Caco-2 (cell line): ENCODE data around the gene SBNO2. TPM values are rescaled to one million over a fixed set of nuclear protein-coding genes. Genes with fewer than 3 reads are reported as not detected.

ENCODE experiments used
- BruUV-seq: library from RNA; stranded (reverse); fragments of 400-500 nt; replicated peaks from 2 replicates; lab custom pipeline; 2021; lab: Mats Ljungman, UMichigan
- CTCF ChIA-PET: fragments of 300-600 bp; sonication (Branson Sonifier 250); formaldehyde crosslinking; loops from one replicate; lab custom pipeline; 2022; ENCODE audit warnings: antibody characterized with exemption; lab: Charles Lee
- POLR2A ChIA-PET: fragments of 300-600 bp; sonication (Branson Sonifier 250); formaldehyde crosslinking; loops from one replicate; lab custom pipeline; 2022; ENCODE audit warnings: antibody characterized with exemption; lab: Charles Lee
- DNase-seq, 2 experiments: peaks; one replicate each; pipeline versions ENCODE4 v3.0.0 to v3.0.0-alpha.2; 2020 to 2022
- H3K27me3 ChIP-seq: replicated peaks from 2 replicates; pipeline ENCODE4 v1.6.0; 2011; ENCODE audit warnings: low read length; ENCODE audit not compliant: control insufficient read depth, insufficient read depth
- H3K36me3 ChIP-seq: 2 replicates; pipeline ENCODE4 v1.5.1; 2011; ENCODE audit warnings: low read length; ENCODE audit not compliant: control insufficient read depth, insufficient read depth
- H3K4me1 ChIP-seq: fragments of 250-450 bp; sonication (Bioruptor Pico); 2 replicates; pipeline ENCODE4 v1.5.1; 2020; ENCODE audit warnings: mild to moderate bottlenecking
- H3K4me3 ChIP-seq: 2 replicates; pipeline ENCODE4 v1.5.1; 2011; ENCODE audit warnings: low read depth, mild to moderate bottlenecking, control low read depth, low read length
- H3K9me3 ChIP-seq: fragments of 250-450 bp; sonication (Bioruptor Pico); 2 replicates; pipeline ENCODE4 v1.5.1; 2020; ENCODE audit warnings: mild to moderate bottlenecking, moderate library complexity
- H3K27ac Mint-ChIP-seq: one replicate; pipeline ENCODE4 v1.8.0; 2022; ENCODE audit warnings: mixed read lengths; ENCODE audit not compliant: unreplicated experiment
- H3K27me3 Mint-ChIP-seq: one replicate; pipeline ENCODE4 v1.8.0; 2022; ENCODE audit warnings: mixed read lengths; ENCODE audit not compliant: insufficient read depth, unreplicated experiment
- H3K36me3 Mint-ChIP-seq: one replicate; pipeline ENCODE4 v1.8.0; 2022; ENCODE audit warnings: mild to moderate bottlenecking, mixed read lengths; ENCODE audit not compliant: insufficient read depth, unreplicated experiment
- H3K4me1 Mint-ChIP-seq: one replicate; pipeline ENCODE4 v1.8.0; 2022; ENCODE audit warnings: low read depth, mixed read lengths; ENCODE audit not compliant: unreplicated experiment
- H3K4me3 Mint-ChIP-seq: one replicate; pipeline ENCODE4 v1.8.0; 2022; ENCODE audit warnings: mild to moderate bottlenecking, moderate library complexity, mixed read lengths; ENCODE audit not compliant: unreplicated experiment
- H3K9me3 Mint-ChIP-seq: one replicate; pipeline ENCODE4 v1.8.0; 2022; ENCODE audit warnings: mixed read lengths; ENCODE audit not compliant: unreplicated experiment
- intact Hi-C: fragments of 100-400 bp; cut with micrococcal nuclease; formaldehyde crosslinking; loops from one replicate; pipeline ENCODE4 v1.10.0; 2022; ENCODE audit not compliant: unreplicated experiment
- total RNA-seq: library from RNA; stranded (reverse); gene quantifications from 2 replicates; pipeline ENCODE4 v1.2.3, GENCODE V29; 2022
- TF ChIP-seq, protein P1 (sequence below), 2 experiments: fragments of 200-600 bp in 1 of 2; IDR thresholded peaks; 1 replicate in 1 of 2; 2 replicates in 1 of 2; pipeline versions ENCODE4 v1.5.1 to v1.8.0; 2011 to 2022; ENCODE audit warnings: antibody characterized with exemption in 1 of 2, control low read depth in 1 of 2, inconsistent platforms in 1 of 2, low read depth in 1 of 2, low read length in 1 of 2, mild to moderate bottlenecking in 1 of 2, moderate library complexity in 1 of 2; ENCODE audit not compliant: insufficient read depth in 1 of 2, severe bottlenecking in 1 of 2, unreplicated experiment in 1 of 2

SBNO2 gene
- total RNA-seq, 1 experiment from 2014 or later = 41.2 TPM

DNA sequence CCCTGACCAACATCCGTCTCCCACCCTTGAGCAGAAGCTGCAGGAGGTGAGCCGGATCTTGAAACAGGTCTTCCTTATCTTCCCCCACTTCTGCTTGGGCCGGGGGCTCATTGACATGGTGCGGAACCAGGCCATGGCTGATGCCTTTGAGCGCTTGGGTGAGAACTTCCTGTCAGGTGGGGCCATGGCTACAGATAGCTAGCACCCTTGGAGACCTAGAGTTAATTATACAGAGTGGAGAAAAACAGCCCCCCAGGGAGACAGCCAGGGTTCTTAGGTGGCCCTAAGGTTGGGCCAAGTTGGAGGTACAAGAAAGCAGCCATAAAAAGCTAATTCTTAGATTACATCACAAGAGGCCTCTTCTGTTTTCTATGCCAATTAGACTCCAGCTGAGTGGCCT lies 116.0 kb downstream of the SBNO2 start:
- H3K36me3 Mint-ChIP-seq = peaks cover 15% of the 10 kb centered on the region
- H3K9me3 ChIP-seq = no peaks in the 10 kb centered on the region
- TF ChIP-seq, protein P1, sequence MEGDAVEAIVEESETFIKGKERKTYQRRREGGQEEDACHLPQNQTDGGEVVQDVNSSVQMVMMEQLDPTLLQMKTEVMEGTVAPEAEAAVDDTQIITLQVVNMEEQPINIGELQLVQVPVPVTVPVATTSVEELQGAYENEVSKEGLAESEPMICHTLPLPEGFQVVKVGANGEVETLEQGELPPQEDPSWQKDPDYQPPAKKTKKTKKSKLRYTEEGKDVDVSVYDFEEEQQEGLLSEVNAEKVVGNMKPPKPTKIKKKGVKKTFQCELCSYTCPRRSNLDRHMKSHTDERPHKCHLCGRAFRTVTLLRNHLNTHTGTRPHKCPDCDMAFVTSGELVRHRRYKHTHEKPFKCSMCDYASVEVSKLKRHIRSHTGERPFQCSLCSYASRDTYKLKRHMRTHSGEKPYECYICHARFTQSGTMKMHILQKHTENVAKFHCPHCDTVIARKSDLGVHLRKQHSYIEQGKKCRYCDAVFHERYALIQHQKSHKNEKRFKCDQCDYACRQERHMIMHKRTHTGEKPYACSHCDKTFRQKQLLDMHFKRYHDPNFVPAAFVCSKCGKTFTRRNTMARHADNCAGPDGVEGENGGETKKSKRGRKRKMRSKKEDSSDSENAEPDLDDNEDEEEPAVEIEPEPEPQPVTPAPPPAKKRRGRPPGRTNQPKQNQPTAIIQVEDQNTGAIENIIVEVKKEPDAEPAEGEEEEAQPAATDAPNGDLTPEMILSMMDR (IDR thresholded peaks at IDR 0.05; ENCODE audit: insufficient read depth in 1 of 2, low read depth in 1 of 2, low read length in 1 of 2, severe bottlenecking in 1 of 2, unreplicated experiment in 1 of 2) = no peak
- intact Hi-C loops = no loop called here
- POLR2A ChIA-PET = no interaction called here
- H3K27ac Mint-ChIP-seq = no peak overlapping the region
- no peak overlapping the region for H3K4me3 Mint-ChIP-seq
- no peaks in the 10 kb centered on the region for H3K36me3 ChIP-seq
- H3K9me3 Mint-ChIP-seq = no peaks in the 10 kb centered on the region
- CTCF ChIA-PET = no interaction called here
- H3K27me3 ChIP-seq = no peaks in the 10 kb centered on the region
- no peaks in the 10 kb centered on the region for H3K4me1 Mint-ChIP-seq
- DNase-seq = no peak
- H3K27me3 Mint-ChIP-seq = no peaks in the 10 kb centered on the region
- no TSS peak for BruUV-seq
- no peaks in the 10 kb centered on the region for H3K4me1 ChIP-seq
- H3K4me3 ChIP-seq = no peak overlapping the region

Other genes with a start within 250 kb of the SBNO2 start
- gene ARID3A, start 248.2 kb downstream of the SBNO2 start, total RNA-seq = 217 and 239 TPM in 2 replicates
- gene WDR18, start 189.9 kb downstream of the SBNO2 start, total RNA-seq = 89.5 and 96.8 TPM in 2 replicates
- gene GRIN3B, start 173.8 kb downstream of the SBNO2 start, total RNA-seq = 0.41 and 0.49 TPM in 2 replicates
- 148 and 154 TPM in 2 replicates for gene TMEM259, start 153.1 kb downstream of the SBNO2 start, total RNA-seq
- not detected in 2 replicates for gene RNU6-2, start 152.7 kb downstream of the SBNO2 start, total RNA-seq
- gene CNN2, start 147.7 kb downstream of the SBNO2 start, total RNA-seq = 194 and 221 TPM in 2 replicates
- gene ABCA7, start 134.2 kb downstream of the SBNO2 start, total RNA-seq = 43.5 and 45.9 TPM in 2 replicates
- gene ARHGAP45, start 107.1 kb downstream of the SBNO2 start, total RNA-seq = 38.6 and 43.3 TPM in 2 replicates
- gene POLR2E, start 78.9 kb downstream of the SBNO2 start, total RNA-seq = 264 and 272 TPM in 2 replicates
- gene GPX4, start 70.3 kb downstream of the SBNO2 start, total RNA-seq = 500 and 546 TPM in 2 replicates
- 56.7 and 58.1 TPM in 2 replicates for gene STK11, start 31.5 kb upstream of the SBNO2 start, total RNA-seq
- 7.3 and 9.7 TPM in 2 replicates for gene CBARP, start 63.7 kb upstream of the SBNO2 start, total RNA-seq
- gene ATP5F1D, start 67.5 kb upstream of the SBNO2 start, total RNA-seq = 126 and 140 TPM in 2 replicates
- 125 and 128 TPM in 2 replicates for gene MIDN, start 74.3 kb upstream of the SBNO2 start, total RNA-seq
- 289 and 331 TPM in 2 replicates for gene CIRBP, start 95.1 kb upstream of the SBNO2 start, total RNA-seq
- gene FAM174C, start 101.3 kb upstream of the SBNO2 start, total RNA-seq = 51.0 and 56.3 TPM in 2 replicates
- 18.6 and 20.6 TPM in 2 replicates for gene EFNA2, start 111.6 kb upstream of the SBNO2 start, total RNA-seq
- 111 and 114 TPM in 2 replicates for gene NDUFS7, start 209.6 kb upstream of the SBNO2 start, total RNA-seq
- 67.3 and 75.7 TPM in 2 replicates for gene GAMT, start 227.3 kb upstream of the SBNO2 start, total RNA-seq
- gene DAZAP1, start 233.3 kb upstream of the SBNO2 start, total RNA-seq = 165 and 180 TPM in 2 replicates